Left ventricle myocardium inferior (tissue), 1 donor: ENCODE results near the gene LY9. TPM values are rescaled to one million over a fixed set of nuclear protein-coding genes. Genes with fewer than 3 reads are reported as not detected.
"Not testable (repeated sequence)": the region's sequence is repeated elsewhere in the genome, so short reads cannot be mapped to it uniquely, and the experiment has no call there.

Experiments
- DNase-seq: peaks from one replicate; pipeline ENCODE4 v3.0.0-alpha.2; 2020
- H3K27ac ChIP-seq: fragments of 200-600 bp; replicated peaks from 2 replicates; pipeline ENCODE4 v1.8.0; 2021
- H3K27me3 ChIP-seq: fragments of 200-600 bp; 2 replicates; pipeline ENCODE4 v1.8.0; 2021; ENCODE audit warnings: low read depth
- H3K36me3 ChIP-seq: fragments of 200-600 bp; 2 replicates; pipeline ENCODE4 v1.8.0; 2021
- H3K4me1 ChIP-seq: fragments of 200-600 bp; 2 replicates; pipeline ENCODE4 v1.8.0; 2021
- H3K4me3 ChIP-seq: fragments of 200-600 bp; 2 replicates; pipeline ENCODE4 v1.8.0; 2021; ENCODE audit warnings: mild to moderate bottlenecking, moderate library complexity
- H3K9me3 ChIP-seq: fragments of 200-600 bp; replicated peaks from 2 replicates; pipeline ENCODE4 v1.8.0; 2021
- intact Hi-C: fragments of 100-400 bp; cut with micrococcal nuclease; formaldehyde crosslinking; loops from one replicate; pipeline ENCODE4 v1.11.0; 2022
- total RNA-seq: library from RNA; stranded (reverse); fragmentation: NEBNext Ultra II Directional; extraction: Animal tissue kit (Norgen Biotek cat#: 25700); gene quantifications from one replicate; pipeline ENCODE4 v1.2.1, GENCODE V29; 2021
- TF ChIP-seq, protein P1 (sequence below): fragments of 200-600 bp; IDR thresholded peaks from 2 replicates; pipeline ENCODE4 v1.8.0; 2021; ENCODE audit warnings: antibody characterized with exemption, mild to moderate bottlenecking, borderline replicate concordance
- donor health status: DM: no; HTN: yes; CAD: no; lungs with severe emphysema.

Gene LY9
- total RNA-seq, 1 donor from 2014 or later: not detected

DNA sequence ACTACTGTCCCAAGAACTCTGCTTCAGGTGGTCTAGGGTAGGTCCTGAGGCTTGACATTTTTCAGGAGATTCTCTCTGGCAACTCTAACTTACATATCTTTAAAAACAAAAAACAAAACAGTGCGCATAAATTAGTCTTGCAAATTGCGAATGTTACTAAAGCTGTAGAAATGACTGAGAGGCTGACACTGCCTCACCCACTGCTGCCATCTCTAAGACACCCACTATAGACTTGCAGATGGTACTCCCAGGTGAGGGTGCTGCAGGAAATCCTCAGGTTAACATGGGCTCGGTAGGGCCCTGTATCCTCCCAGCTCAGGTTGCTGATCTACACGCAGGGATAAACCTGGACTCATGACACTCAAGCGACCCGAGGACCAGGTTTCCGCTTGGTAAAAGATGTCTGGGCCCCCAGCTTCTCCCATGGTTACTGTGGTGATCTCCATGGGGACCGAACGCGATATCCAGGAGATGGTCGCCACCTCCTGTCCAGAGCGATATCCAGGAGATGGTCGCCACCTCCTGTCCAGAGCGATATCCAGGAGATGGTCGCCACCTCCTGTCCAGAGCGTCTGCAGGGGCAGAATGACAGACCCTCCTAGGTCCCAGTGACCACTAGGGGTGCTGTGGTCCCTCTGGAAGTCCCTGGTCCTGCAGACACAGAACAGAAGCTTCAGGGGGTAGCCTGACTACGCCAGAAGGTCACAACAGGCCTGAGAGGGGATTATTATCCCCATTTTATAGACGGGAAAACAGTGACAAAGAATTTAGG lies 16.2 kb upstream of the LY9 start:
- intact Hi-C loops: no loop called here
- TF ChIP-seq, protein P1, sequence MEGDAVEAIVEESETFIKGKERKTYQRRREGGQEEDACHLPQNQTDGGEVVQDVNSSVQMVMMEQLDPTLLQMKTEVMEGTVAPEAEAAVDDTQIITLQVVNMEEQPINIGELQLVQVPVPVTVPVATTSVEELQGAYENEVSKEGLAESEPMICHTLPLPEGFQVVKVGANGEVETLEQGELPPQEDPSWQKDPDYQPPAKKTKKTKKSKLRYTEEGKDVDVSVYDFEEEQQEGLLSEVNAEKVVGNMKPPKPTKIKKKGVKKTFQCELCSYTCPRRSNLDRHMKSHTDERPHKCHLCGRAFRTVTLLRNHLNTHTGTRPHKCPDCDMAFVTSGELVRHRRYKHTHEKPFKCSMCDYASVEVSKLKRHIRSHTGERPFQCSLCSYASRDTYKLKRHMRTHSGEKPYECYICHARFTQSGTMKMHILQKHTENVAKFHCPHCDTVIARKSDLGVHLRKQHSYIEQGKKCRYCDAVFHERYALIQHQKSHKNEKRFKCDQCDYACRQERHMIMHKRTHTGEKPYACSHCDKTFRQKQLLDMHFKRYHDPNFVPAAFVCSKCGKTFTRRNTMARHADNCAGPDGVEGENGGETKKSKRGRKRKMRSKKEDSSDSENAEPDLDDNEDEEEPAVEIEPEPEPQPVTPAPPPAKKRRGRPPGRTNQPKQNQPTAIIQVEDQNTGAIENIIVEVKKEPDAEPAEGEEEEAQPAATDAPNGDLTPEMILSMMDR: peak; percentile 27

DNA sequence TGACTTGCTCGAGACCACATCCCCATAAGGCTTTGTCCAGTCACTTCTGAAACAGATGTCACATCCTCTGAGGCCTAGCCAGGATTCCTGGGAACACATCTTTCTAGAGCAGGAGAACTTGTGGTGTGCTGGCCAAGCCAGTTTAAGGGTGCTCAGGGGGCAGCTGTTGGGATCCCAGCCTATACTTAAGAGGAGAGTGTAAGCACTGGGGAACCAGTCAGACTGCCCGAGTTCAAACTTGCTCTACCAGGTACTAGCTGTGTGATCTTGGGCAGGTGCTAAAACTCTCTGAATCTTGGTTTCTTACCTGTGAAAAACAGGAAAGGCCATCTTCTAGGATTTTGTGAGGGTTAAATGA lies 15.6 kb upstream of the LY9 start:
- H3K27ac ChIP-seq: no peak overlapping the region
- H3K4me1 ChIP-seq: no peaks in the 10 kb centered on the region
- no peak overlapping the region for H3K4me3 ChIP-seq
- no peaks in the 10 kb centered on the region for H3K36me3 ChIP-seq
- H3K27me3 ChIP-seq: peaks cover 13% of the 10 kb centered on the region
- H3K9me3 ChIP-seq: no peaks in the 10 kb centered on the region
- DNase-seq: no peak
- intact Hi-C loops: no loop called here
- TF ChIP-seq, protein P1: no peak

More for the DNA sequence above, 16.2 kb upstream of the LY9 start:
- Histone ChIP-seq H3K36me3 (no peaks in the 10 kb centered on the region), H3K4me3 (no peak overlapping the region), H3K4me1 (no peaks in the 10 kb centered on the region), H3K27me3 (peaks cover 19% of the 10 kb centered on the region), H3K27ac (no peak overlapping the region), H3K9me3 (no peaks in the 10 kb centered on the region)
- no peak for DNase-seq

- Histone ChIP-seq H3K27me3 (peaks cover 4% of the 10 kb centered on the region), H3K9me3 (no peaks in the 10 kb centered on the region), H3K4me1 (no peaks in the 10 kb centered on the region), H3K27ac (no peak overlapping the region), H3K36me3 (no peaks in the 10 kb centered on the region), H3K4me3 (no peak overlapping the region)
- intact Hi-C loops: no loop called here
- DNase-seq: no peak
- TF ChIP-seq, protein P1: no peak
Observed at GRCh38 chr1:160781186-160781766, 14.7 kb upstream of the LY9 start.

DNA sequence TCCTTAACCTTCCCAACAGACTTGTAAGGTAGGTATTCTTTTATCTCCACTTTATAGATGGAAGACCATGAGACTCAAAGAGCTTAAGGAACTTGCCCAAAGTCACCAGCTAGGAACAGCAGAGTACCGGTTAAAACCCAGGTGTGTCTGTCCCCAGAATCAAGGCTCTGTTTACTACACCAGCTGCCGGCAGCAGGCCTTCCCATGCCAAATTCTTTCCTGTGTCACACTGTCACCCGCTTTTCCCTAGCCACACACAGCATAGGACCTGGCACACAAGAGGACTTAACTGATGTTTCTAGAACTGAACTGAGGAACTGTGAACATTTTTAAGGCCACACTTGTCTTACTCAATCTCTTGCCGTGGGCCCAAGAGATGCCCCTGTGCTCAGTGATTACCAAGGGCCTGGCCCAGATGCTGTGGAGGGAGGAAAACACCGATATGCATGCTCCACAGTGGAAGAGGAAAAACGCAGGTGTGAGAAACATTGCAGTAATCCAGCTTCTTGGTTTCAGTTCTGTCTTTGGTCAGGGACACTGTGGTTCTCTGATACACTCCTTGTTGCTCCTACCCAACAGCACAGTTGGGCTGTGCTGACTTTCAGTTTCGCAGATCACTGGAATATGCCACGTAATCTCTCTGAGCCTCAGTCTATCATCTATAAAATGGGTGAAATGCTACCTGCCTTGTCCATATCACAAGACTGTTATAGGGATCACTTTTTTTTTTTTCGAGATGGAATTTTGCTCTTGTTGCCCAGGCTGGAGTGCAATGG lies 13.9 kb upstream of the LY9 start:
- no peak for DNase-seq
- no peak overlapping the region for H3K27ac ChIP-seq
- intact Hi-C loops: no loop called here

DNA sequence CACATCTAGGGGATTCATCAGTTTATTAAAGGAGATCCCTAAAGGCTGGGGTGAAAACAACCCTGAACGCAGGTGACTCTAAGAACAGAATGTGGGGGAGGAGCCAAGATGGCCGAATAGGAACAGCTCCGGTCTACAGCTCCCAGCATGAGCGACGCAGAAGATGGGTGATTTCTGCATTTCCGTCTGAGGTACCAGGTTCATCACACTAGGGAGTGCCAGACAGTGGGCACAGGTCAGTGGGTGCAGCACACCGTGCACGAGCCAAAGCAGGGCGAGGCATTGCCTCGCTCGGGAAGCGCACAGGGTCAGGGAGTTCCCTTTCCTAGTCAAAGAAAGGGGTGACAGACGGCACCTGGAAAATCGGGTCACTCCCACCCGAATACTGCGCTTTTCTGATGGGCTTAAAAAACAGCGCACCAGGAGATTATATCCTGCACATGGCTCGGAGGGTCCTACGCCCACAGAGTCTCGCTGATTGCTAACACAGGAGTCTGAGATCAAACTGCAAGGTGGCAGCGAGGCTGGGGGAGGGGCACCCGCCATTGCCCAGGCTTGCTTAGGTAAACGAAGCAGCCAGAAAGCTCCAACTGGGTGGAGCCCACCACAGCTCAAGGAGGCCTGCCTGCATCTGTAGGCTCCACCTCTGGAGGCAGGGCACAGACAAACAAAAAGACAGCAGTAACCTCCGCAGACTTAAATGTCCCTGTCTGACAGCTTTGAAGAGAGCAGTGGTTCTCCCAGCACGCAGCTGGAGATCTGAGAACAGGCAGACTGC lies 12.8 kb upstream of the LY9 start:
- H3K27ac ChIP-seq, intact Hi-C loops, DNase-seq, H3K9me3 ChIP-seq, H3K27me3 ChIP-seq, H3K36me3 ChIP-seq, H3K4me3 ChIP-seq, H3K4me1 ChIP-seq: not testable (repeated sequence)

More for the DNA sequence above, 13.9 kb upstream of the LY9 start:
- no peaks in the 10 kb centered on the region for H3K4me1 ChIP-seq
- no peak overlapping the region for H3K4me3 ChIP-seq
- H3K36me3 ChIP-seq: no peaks in the 10 kb centered on the region
- no peaks in the 10 kb centered on the region for H3K9me3 ChIP-seq
- H3K27me3 ChIP-seq: no peaks in the 10 kb centered on the region
- TF ChIP-seq, protein P1: no peak
